GM18858 (cell line): ENCODE results near the gene CRB3.

Experiments used
- ATAC-seq: cut with Tn5 transposase; IDR thresholded peaks from one replicate; pipeline ENCODE4 v1.9.1; 2021; ENCODE audit not compliant: unreplicated experiment

CRB3 gene

GRCh38 chr19:6431891-6432290 is 32.2 kb upstream of the CRB3 start:
- ATAC-seq: no peak

GRCh38 chr19:6433165-6433564 is 30.9 kb upstream of the CRB3 start:
- ATAC-seq: no peak

GRCh38 chr19:6433663-6434062 is 30.4 kb upstream of the CRB3 start, which contains the start of gene SLC25A41:
SLC25A41 (minus strand) TSS chr19:6433763; CDS start chr19:6433693, 70 bp downstream.
- ATAC-seq: no peak

DNA sequence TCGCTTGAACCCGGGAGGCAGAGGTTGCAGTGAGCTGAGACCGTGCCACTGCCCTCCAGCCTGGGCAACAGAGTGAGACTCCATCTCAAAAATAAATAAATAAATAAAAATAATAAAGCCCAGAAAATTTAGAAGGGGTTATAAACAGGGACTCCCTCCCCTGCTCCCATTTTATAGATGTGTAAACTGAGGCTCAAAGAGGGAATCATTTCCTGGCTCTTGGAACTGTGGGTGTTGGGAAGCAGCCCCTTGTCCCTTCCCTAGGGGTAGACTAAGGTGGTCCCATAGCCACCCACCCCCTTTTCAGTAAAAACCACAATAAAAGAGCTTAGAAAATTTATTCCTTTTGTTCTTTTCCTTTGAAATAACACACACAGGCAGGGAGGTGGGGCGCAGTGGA is 24.3 kb upstream of the CRB3 start:
- no peak for ATAC-seq

- ATAC-seq: no peak
Measured at GRCh38 chr19:6440905-6441304, 23.2 kb upstream of the CRB3 start.

GRCh38 chr19:6442087-6442688 is 21.9 kb upstream of the CRB3 start:
- no peak for ATAC-seq

DNA sequence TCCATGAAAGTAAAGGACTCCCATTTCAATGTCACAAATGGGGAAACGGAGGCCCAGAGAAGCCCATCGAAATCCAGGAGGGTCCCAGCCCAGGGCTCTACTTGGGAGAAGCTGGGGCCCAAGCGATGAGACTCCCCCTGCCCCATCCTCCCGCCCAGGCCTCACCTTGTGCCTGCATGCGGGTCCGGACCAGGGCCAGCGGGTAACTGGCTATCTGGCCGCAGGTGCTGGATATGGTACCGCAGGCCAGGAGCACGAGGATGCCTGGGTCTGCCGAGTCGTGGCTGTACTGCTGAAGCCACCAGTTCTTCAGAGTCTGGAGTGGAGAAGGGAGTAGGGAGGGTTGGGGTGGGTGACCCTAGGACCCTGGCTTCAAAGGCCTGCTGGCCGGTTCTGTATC is 20.1 kb upstream of the CRB3 start:
- no peak for ATAC-seq

DNA sequence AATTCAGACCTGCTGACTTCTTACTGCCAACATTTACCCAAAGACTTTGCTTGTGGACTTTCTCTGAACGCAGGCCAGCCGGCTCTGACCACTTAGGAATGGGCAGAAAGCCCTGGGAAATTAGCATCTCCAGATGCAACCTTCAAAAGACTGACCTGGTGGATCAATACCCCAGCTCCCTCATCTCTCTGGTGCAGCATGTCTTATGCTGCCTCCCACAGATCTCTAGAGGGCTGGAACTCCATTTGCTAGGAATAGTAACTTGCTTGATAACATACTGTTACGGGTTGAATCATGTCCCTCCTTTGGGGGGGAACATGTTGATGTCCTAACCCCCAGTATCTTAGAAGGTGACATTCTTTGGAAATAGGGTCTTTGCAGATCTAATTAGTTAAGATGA is 17.6 kb upstream of the CRB3 start:
- ATAC-seq: no peak

- no peak for ATAC-seq
Measured at GRCh38 chr19:6448045-6448444, 16.0 kb upstream of the CRB3 start.

- ATAC-seq: no peak
Measured at GRCh38 chr19:6450166-6450565, 13.9 kb upstream of the CRB3 start.

DNA sequence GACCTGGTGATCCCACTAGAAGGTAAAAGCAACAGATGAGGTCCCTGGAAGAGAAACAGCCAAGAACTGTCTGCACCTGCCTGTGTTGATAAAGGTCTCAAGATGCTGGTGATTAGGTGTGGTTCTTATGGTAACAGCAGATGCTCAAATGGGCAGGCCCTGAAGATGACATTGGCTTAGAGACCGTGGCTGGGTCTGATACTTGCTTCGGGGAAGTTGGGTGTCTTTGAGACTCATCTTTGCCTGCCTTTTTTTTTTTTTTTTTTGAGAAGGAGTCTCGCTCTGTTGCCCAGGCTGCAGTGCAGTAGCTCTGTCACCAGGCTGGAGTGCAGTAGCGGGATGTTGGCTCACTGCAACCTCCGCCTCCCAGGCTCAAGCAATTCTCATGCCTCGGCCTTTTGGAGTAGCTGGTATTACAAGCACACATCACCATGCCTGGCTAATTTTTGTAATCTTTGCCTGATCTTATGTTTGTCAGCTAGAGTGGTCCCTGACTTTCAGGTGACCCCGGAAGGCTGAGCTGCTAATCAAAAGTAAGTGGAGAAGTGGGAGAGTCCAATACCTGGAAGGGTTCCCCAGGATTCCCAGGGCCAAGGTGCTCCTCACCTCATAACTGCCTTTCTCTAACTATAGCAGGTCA is 12.4 kb upstream of the CRB3 start:
- no peak for ATAC-seq

DNA sequence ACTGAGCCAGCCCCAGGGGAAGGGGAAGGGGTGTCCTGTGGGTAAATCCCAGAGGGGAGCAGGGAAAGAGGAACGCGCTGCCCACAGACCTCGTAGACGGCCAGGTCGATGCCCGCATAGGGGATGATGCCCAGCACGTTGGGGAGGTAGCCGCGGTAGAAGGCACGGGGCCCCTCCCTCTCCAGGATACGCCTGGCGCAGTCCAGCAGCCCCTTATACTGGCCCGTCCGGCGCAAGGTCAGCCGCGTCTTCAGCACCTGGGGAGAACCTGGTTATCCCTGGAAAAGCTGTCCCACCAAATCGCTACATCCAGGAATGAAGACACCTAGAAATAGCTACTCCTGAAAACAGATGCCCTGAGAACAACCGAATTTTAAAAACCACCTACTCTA is 11.9 kb upstream of the CRB3 start:
- ATAC-seq: no peak

- no peak for ATAC-seq
Measured at GRCh38 chr19:6452899-6453298, 11.2 kb upstream of the CRB3 start.

DNA sequence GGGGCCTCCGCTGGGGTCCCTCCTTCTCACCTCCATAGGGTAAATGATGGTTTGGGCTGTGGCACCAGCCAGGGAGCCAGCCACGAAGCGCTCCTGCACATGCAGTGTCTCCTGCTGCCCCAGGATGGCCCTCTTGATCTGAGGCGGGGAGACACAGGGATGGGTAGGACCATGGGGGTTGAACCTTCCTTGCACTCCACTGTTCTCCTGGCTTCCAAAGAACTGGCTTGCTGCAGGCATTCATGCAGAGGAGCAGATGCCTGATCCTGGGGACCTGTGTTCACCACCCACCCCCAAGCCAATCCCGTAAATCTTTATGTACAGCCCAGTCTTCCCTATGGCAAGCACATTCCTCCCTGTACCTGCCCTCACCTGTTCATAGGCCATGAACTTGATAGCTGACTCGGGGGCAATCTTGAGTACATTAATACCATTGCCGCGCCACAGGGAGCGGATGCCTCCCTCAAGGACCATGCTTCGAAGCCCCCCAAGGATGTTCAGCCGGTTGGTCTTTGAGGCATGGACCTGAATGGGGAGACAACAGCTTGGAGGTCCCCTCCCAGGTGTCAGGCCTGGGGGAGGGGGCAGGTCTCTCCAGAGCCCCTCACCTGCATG is 10.0 kb upstream of the CRB3 start:
- ATAC-seq: no peak

DNA sequence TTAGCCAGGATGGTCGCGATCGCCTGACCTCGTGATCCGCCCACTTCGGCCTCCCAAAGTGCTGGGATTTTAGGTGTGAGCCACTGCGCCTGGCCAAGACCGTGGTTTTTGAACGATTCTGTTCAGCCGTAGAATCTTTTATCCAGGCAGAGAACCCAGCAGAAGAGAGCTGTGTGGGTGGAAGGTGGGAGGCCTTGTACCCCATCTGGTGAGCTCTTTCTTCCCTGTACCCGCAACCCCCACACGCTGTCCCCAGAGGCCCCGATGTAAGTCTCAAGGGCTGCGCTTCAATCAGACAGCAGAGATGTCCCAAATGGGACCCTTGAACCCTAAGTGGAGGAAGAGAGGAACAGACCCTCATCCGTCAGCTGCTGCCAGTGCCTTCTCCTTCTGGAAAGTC is 8.1 kb upstream of the CRB3 start:
- ATAC-seq: no peak

GRCh38 chr19:6457958-6458694 is 5.9 kb upstream of the CRB3 start:
- no peak for ATAC-seq

GRCh38 chr19:6458695-6459261 is 5.3 kb upstream of the CRB3 start:
- no peak for ATAC-seq

DNA sequence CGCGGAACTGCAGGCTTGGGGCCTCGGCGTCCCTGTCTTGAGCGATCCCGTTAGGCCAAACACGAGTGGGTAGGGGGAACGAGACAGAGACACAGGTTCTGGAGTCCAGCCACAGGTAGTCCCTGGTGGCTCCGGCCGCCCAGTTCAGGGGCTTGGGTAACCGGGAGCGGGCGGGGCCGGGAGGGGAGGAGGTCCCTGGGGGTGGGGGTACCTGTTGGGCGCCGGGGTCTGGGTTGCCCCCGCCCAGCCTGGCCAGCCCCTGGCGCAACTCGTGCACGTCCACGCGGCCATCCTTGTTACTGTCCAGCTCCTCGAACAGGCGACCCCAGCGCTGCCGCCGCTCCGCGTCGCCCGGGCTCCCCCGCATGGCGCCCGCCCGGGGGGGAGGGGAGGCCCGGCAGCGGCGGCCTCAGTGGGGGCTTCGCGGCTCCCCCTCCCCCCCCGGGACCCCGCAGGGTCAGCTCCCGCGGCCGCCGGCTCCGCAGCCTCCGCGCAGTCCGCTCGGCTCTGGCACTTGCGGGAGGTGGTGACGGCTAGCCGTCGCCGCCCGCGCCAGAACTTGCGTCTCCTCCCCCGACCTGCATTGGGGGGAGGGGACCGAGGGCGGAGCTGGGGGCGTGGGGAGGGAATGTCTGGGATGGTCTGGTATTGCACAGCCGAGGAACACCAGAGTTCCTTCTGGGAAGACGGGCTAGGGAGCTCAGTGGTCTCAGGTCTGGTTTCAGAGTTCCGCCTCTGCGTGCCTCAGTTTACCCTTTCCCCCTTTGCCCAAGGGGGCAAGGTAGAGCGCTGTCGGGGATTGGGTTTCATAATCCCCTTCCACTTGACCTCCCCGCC is 4.6 kb upstream of the CRB3 start, which contains the start of gene SLC25A23:
SLC25A23 (minus strand) TSS at position 531 of the 837 bp plus-strand sequence; CDS start at position 367, 164 bp downstream.
- peak; percentile 13 for ATAC-seq

GRCh38 chr19:6460099-6460884 is 3.8 kb upstream of the CRB3 start:
- peak; percentile 50 for ATAC-seq

DNA sequence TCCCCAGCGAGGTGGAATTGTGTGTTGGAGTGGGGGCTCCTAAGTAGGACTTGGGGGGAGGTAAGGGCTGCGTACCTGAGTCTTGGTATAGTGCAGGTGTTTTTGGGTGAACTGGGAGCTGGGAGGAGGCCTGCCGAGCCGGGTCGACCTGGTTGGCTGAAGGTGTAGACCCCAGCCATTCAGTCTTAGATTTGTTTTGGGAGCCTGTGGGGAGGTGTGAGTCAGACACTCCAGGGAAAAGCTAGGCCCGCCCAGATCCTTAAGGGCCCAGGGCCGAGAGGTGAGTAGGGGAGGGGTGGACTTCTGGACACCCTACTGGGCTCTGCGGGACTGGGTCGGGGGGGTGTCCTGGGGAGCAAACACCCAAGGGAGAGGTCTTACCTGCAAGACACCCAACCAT is 935 bp downstream of the CRB3 start:
- ATAC-seq: no peak
